ENCODE results near the gene NFKBIZ.
"Not testable (repeated sequence)": the region's sequence is repeated elsewhere in the genome, so short reads cannot be mapped to it uniquely, and the experiment has no call there.

The NFKBIZ gene

GRCh38 chr3:101851072-101851770 is 1.9 kb downstream of the NFKBIZ start:
- DNase-seq (ENCODE audit: low read depth), result no peak

GRCh38 chr3:101851850-101852714 is 2.8 kb downstream of the NFKBIZ start:
- no peak for DNase-seq (ENCODE audit: low read depth)

GRCh38 chr3:101852983-101853840 is 3.9 kb downstream of the NFKBIZ start:
- DNase-seq (ENCODE audit: low read depth), result no peak

- no peak for DNase-seq (ENCODE audit: low read depth)
These were observed 4.7 kb downstream of the NFKBIZ start for GRCh38 chr3:101853982-101854381.

GRCh38 chr3:101854608-101855304 is 5.4 kb downstream of the NFKBIZ start:
- no peak for DNase-seq (ENCODE audit: low read depth)

- no peak for DNase-seq (ENCODE audit: low read depth)
These were observed 8.0 kb downstream of the NFKBIZ start for GRCh38 chr3:101857301-101857741.

- DNase-seq (ENCODE audit: low read depth), result no peak
These were observed 9.2 kb downstream of the NFKBIZ start for GRCh38 chr3:101858464-101859030.

GRCh38 chr3:101859882-101860448 is 10.7 kb downstream of the NFKBIZ start:
- no peak for DNase-seq (ENCODE audit: low read depth)

GRCh38 chr3:101861212-101861788 is 12.0 kb downstream of the NFKBIZ start:
- no peak for DNase-seq (ENCODE audit: low read depth)

- DNase-seq (ENCODE audit: low read depth), result no peak
These were observed 12.6 kb downstream of the NFKBIZ start for GRCh38 chr3:101861789-101862415.

- DNase-seq (ENCODE audit: low read depth), result no peak
These were observed 13.3 kb downstream of the NFKBIZ start for GRCh38 chr3:101862416-101863165.

GRCh38 chr3:101864926-101865325 is 15.6 kb downstream of the NFKBIZ start:
- DNase-seq (ENCODE audit: low read depth), result not testable (repeated sequence)

- DNase-seq (ENCODE audit: low read depth), result no peak
These were observed 16.6 kb downstream of the NFKBIZ start for GRCh38 chr3:101865751-101866509.

GRCh38 chr3:101867511-101867910 is 18.2 kb downstream of the NFKBIZ start:
- DNase-seq (ENCODE audit: low read depth), result no peak

GRCh38 chr3:101867996-101868395 is 18.7 kb downstream of the NFKBIZ start:
- no peak for DNase-seq (ENCODE audit: low read depth)

- no peak for DNase-seq (ENCODE audit: low read depth)
These were observed 19.5 kb downstream of the NFKBIZ start for GRCh38 chr3:101868534-101869464.

GRCh38 chr3:101870138-101870537 is 20.8 kb downstream of the NFKBIZ start:
- DNase-seq (ENCODE audit: low read depth), result no peak
